ENCODE data around the gene RFX3.

The RFX3 gene

DNA sequence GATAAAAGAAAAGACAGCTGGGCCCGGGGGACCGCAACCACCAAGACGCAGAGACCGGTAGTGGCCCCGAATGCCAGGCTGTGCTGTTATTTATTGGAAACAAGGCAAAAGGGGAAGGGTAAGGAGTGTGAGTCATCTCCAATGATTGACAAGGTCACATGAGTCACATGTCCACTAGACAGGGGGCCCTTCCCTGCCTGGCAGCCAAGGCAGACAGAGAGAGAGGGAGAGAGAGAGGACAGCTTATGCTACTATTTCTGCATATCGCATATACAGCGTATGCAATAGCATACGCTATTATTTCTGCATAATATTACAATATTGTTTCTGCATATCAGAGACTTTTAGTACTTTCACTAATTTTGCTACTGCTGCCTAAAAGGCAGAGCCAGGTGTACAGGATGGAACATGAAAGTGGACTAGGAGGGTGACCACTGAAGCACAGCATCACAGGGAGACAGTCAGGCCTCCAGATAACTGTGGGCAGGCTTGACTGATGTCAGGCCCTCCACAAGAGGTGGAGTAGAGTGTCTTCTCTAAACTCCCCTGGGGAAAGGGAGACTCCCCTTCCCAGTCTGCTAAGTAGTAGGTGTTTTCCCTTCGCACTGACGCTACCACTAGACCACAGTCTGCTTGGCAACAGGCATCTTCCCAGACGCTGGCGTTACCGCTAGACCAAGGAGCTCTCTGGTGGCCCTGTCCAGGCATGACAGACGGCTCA, 50.3 kb downstream of the RFX3 start:
- no peak for DNase-seq (ENCODE audit: low spot score)

DNA sequence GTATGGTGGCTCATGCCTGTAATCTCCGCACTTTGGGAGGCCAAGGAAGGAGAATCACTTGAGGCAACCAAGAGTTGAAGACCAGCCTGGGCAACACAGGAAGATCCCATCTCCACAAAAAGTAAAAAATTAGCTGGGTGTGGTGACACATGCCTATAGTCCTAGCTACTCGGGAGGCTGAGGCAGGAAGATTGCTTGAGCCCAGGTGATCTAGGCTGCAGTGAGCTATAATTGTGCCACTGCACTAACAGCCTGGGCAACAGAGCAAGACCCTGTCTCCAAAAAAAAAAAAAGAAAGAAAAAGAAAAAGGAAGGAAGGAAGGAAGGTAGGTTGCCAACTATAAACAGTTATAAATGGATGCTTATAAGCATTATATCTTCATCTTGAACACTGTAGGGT, 51.0 kb downstream of the RFX3 start:
- DNase-seq (ENCODE audit: low spot score), result no peak

GRCh38 chr9:3473405-3473804, 52.4 kb downstream of the RFX3 start:
- DNase-seq (ENCODE audit: low spot score), result no peak

DNA sequence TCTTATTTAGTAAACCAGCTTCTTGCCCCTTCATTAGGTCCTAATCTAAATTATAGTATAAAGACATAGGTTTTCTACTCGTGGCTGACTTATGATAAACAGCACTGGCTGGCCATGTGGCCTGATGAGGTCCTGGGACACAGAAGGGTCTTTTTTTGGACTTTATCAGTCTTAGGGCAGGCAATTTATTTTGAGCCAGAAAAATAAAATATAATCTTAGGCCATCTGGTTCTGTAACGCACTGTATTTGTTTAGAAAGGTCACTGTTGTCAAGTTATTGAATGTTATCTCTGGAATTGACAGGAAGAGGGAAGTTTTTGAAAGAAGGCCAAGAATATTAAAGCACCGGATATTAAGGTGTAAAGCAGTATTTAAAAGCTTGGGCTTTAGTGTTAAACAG, 53.9 kb downstream of the RFX3 start:
- DNase-seq (ENCODE audit: low spot score), result no peak

DNA sequence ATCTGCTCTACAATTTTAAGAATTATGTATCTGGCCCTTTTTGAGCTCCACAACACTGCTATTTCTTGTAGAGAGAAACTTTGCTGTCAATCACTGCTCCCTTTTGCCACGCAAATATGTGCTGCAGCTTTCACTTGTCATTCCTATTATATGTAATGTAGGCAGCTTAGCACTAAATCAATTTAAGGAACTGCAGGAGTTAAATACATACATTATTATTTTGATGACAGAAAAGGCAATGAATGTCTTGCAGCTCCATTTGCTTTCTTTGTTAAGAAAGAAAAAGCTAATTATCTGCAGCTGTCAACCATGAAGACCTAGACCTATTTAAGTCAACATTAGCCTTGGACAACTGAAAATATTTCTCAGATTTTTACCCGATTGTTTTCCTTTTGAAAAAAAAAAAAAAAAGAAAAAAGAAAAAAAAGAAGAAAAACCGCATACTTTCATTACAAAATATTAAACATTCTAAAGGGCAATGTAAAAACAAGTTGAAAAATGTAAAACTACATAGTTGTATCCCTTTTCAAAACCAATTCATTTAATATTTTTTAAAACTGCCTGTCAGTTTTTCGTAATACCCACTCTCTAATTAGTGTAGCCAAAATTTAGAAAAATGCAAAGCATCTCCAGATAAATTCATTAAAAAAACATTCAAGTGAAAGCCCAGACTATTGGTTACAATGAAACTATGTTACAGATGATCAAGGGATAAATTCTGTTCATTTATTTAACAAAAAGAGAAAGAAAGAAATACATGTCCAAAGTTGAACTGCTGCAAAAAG, 57.2 kb downstream of the RFX3 start:
- DNase-seq (ENCODE audit: low spot score), result peak; percentile 17

GRCh38 chr9:3467593-3468219, 58.1 kb downstream of the RFX3 start:
- DNase-seq (ENCODE audit: low spot score), result peak; percentile 84

DNA sequence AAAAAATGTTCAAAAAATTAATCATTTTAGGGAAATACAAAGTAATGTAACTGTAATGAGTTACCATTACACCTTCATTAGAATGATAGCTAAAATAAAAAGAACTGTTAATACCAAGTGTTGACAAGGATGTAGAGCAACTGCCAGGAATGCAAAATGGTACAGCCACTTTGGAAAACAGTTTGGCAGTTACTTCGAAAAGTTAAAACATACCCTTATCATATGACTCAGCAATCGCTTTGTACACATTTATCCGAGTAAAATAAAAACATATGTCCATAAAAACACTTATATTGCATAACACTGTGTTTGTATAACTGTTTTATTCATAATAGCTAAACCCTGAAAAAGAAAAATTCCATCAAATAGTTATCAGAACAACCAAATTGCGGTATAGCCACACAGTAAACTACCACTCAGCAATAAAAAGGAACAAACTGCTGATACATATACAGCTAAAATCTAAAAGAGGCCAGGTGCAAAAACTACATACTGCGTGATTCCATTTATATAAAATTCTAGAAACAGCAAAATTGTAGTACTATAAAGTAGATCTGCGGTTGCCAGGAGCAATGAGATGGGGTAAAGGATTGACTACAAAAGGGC, 61.7 kb downstream of the RFX3 start:
- DNase-seq (ENCODE audit: low spot score), result no peak

DNA sequence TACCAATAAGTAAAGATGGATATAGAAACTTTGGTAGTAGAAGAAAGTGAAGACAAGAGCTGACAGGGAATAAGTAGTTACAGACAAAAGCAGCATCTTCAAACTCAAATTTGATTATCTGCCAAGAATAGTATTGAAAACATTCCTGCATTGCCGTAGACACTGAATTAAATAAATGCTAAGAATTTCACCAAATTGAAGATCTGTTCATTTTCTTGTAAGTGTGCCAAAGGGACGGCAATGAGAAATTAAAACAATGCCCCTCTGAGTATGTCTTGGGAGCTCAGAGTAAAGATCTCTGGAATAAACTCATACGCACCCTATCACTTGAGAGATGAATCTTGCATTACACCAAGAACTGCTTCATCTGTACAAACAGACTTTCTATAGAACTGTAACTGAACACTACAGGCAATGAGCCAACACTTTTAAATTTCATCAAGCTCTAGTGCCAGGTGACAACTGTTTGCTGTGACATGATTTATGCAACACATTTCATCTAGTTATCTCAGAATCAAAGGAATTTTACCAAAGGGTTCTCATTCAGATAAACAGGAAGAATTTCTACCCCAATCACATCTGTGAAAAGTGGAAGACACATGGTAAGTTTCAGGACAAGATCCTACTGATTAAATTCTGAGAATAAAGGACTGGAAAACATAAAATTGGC, 66.9 kb downstream of the RFX3 start:
- no peak for DNase-seq (ENCODE audit: low spot score)

- DNase-seq (ENCODE audit: low spot score), result no peak
Observed at GRCh38 chr9:3457175-3457574, 68.6 kb downstream of the RFX3 start.

GRCh38 chr9:3455717-3456116, 70.1 kb downstream of the RFX3 start:
- no peak for DNase-seq (ENCODE audit: low spot score)

GRCh38 chr9:3455094-3455493, 70.7 kb downstream of the RFX3 start:
- no peak for DNase-seq (ENCODE audit: low spot score)

DNA sequence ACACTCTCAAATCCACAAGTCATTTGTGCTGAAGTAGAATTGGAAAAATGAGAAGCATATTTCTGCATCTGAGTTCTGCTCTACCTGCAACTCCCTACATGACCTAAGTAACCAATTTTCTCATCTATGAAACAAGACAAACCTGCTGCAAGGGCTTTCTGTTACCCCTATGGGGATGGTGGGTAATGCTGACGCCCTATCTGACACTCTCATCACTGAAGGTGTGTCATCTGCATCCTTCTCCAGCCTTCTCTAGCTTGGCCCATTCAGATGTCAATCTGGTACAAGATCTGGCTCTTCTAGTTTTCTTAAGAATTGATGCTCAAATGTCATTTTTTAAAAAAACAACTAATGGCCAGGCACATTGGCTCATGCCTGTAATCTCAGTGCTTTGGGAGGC, 73.8 kb downstream of the RFX3 start:
- no peak for DNase-seq (ENCODE audit: low spot score)

- no peak for DNase-seq (ENCODE audit: low spot score)
Observed at GRCh38 chr9:3447788-3448187, 78.0 kb downstream of the RFX3 start.

DNA sequence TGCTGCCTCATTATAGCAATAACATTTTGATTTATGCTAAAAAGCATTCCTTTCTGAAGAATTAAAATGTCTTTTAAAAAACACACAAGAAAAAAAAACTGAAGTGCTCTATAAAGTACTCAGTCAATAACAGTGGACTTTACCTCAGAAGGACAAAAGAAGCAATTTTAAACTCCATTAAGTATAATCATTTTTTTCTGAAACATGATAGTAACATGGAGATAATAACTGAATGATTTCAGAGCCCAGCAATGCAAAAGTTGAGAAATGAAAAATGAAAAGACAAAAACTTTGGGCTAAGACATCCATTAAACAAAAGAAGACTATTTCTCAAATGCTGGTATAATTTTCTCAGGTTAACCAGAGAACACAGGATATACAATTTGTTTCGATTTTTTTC, 78.7 kb downstream of the RFX3 start:
- no peak for DNase-seq (ENCODE audit: low spot score)

- DNase-seq (ENCODE audit: low spot score), result no peak
Observed at GRCh38 chr9:3446313-3446712, 79.5 kb downstream of the RFX3 start.

GRCh38 chr9:3444016-3444415, 81.8 kb downstream of the RFX3 start:
- no peak for DNase-seq (ENCODE audit: low spot score)

DNA sequence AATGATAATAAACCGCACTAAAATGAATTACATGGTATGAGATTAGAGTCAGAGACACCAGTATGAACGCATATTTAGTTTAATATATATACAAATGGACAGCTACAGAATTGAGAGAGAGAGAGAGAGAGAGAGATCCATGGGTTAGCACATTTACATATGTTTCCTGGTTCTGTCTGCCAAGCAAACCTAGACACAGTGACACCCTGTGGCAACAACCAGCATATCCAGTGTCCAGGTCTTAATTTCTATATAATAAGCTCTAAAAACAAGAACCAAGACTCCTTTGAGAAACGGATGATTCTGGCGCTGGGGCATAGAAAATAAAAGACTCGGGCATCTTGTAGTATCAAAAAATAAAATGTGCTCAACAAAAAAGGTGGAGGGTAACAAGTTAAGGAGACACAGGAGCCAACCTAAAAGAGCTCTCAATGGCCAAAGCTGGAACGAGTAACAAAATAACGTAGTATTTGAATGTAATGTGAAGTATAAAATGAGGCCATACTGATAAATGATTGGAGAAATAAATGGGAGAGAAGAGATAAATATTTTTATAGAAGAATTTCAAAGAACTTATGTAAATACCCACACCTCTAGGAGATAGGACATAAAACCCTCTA, 84.5 kb downstream of the RFX3 start:
- DNase-seq (ENCODE audit: low spot score), result peak; percentile 54

DNA sequence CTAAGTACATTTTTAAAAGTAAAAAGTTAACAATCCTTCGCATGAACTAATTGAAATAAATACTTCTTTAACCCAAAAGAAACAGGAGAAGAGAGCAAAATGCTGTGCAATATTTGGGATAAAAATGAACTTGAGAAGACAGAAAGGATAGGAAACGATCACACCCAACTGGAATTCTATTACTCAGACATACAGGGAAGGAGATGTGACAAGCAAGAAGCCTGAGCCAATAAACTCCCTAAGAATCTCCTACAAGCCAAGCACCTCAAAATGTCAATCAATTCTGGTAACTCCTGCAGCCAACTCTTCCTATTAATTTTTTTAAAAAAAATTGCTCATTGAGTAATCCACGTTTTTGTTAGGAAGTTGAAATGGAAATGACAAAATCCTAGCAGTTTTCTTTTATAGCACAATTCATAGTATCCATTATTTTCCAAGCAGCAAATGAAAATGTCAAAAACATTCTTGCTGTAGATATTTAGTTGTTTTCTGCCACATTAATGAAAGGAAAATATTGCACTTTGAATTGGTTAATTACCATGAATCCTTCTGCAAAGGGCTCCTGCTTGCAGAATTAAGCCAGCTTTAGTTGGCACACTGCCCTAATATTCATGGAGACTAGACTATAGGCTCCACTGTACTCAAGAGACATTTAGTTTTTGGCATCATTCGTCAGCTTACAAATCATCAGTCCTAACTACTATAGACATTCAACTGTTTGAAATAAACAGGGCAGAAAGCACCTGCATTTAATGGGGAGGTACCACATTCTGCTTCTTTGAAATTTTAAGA, 89.0 kb downstream of the RFX3 start:
- peak; percentile 30 for DNase-seq (ENCODE audit: low spot score)

DNA sequence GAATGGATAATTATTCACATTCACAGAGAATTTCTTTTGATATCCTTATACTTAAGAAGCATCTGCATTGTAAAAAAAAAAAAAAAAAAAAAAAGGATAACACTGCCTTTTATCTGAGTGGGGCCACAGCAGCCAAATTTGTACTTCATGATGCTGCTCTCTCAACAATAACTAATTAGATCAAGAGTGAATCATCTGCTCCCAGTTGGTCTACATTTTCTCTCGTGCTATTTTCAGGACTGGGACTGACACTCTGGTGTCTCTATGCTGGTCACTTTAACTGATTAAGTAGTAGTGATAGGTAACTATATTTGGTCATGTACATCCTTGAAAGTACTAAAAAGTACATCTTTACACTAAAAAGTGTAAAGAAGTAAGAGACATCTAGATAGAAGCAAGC, 90.1 kb downstream of the RFX3 start:
- DNase-seq (ENCODE audit: low spot score), result peak; percentile 37

- DNase-seq (ENCODE audit: low spot score), result no peak
Observed at GRCh38 chr9:3434594-3434993, 91.2 kb downstream of the RFX3 start.

GRCh38 chr9:3433754-3434153, 92.0 kb downstream of the RFX3 start:
- DNase-seq (ENCODE audit: low spot score), result no peak
